CD4-positive, CD25-positive, alpha-beta regulatory T cell (primary cell): ENCODE measurements around the gene SNX17. TPM values are rescaled to one million over a fixed set of nuclear protein-coding genes. Genes with fewer than 3 reads are reported as not detected.

Source experiments
- ATAC-seq, 2 donors: fragments of 150-1000 bp; cut with Tn5 transposase; one replicate each; pipeline ENCODE4 v1.10.0; 2021; ENCODE audit warnings: low read depth in 2 of 2, moderate number of reproducible peaks in 2 of 2, moderate library complexity in 1 of 2
- DNase-seq, 3 donors: peaks; one replicate each; pipeline versions ENCODE4 v3.0.0 to v3.0.0-alpha.2; 2012 to 2022; ENCODE audit warnings: mixed read lengths in 1 of 3
- H3K27ac ChIP-seq: one replicate; pipeline ENCODE4 v1.7.0; 2013; ENCODE audit warnings: mild to moderate bottlenecking, low read length; ENCODE audit not compliant: insufficient read depth, poor library complexity, severe bottlenecking
- H3K27me3 ChIP-seq: one replicate; pipeline ENCODE4 v1.7.0; 2013; ENCODE audit warnings: low read length; ENCODE audit not compliant: control insufficient read depth, insufficient read depth
- H3K36me3 ChIP-seq: one replicate; pipeline ENCODE4 v1.7.0; 2013; ENCODE audit warnings: mild to moderate bottlenecking, low read length, moderate library complexity; ENCODE audit not compliant: control insufficient read depth, insufficient read depth
- H3K4me1 ChIP-seq: 2 replicates; pipeline ENCODE4 v1.7.0; 2013; ENCODE audit warnings: mild to moderate bottlenecking, low read length; ENCODE audit not compliant: insufficient read depth, control insufficient read depth, poor library complexity, severe bottlenecking
- H3K4me3 ChIP-seq: one replicate; pipeline ENCODE4 v1.7.0; 2013; ENCODE audit warnings: low read depth, mild to moderate bottlenecking, low read length, moderate library complexity
- H3K9me3 ChIP-seq, 2 experiments: 1 replicate in 1 of 2; 2 replicates in 1 of 2; pipeline ENCODE4 v1.7.0; 2013; ENCODE audit warnings: low read length in 2 of 2, mild to moderate bottlenecking in 1 of 2, moderate library complexity in 1 of 2; ENCODE audit not compliant: control insufficient read depth in 2 of 2
- H3K27ac Mint-ChIP-seq, 3 donors: one replicate each; pipeline ENCODE4 v1.8.0; 2020 to 2022; ENCODE audit warnings: mild to moderate bottlenecking in 3 of 3, mixed read lengths in 3 of 3, moderate library complexity in 2 of 3
- H3K27me3 Mint-ChIP-seq: one replicate; pipeline ENCODE4 v1.8.0; 2022; ENCODE audit warnings: mild to moderate bottlenecking, mixed read lengths
- H3K36me3 Mint-ChIP-seq: one replicate; pipeline ENCODE4 v1.8.0; 2020; ENCODE audit warnings: mixed read lengths
- H3K4me1 Mint-ChIP-seq, 4 donors: one replicate each; pipeline ENCODE4 v1.8.0; 2020 to 2022; ENCODE audit warnings: mixed read lengths in 4 of 4, mild to moderate bottlenecking in 1 of 4
- H3K4me3 Mint-ChIP-seq, 4 donors: one replicate each; pipeline ENCODE4 v1.8.0; 2020 to 2022; ENCODE audit warnings: mild to moderate bottlenecking in 4 of 4, mixed read lengths in 4 of 4, moderate library complexity in 3 of 4
- H3K9me3 Mint-ChIP-seq, 7 donors: one replicate each; pipeline ENCODE4 v1.8.0; 2020 to 2022; ENCODE audit warnings: mixed read lengths in 7 of 7, mild to moderate bottlenecking in 3 of 7, moderate library complexity in 2 of 7
- polyA plus RNA-seq, 4 donors: library from polyadenylated mRNA; unstranded; fragments of 300-500 nt; fragmentation: Illumina TruSeq; gene quantifications; one replicate each; pipeline ENCODE4 v1.2.3, GENCODE V29; 2021
- total RNA-seq: library from RNA; stranded (reverse); gene quantifications from one replicate; pipeline ENCODE4 v1.2.3, GENCODE V29; 2022

The SNX17 gene
- total and polyA plus RNA-seq, 5 donors from 2014 or later: 85.5 to 262 (median 229) TPM

DNA sequence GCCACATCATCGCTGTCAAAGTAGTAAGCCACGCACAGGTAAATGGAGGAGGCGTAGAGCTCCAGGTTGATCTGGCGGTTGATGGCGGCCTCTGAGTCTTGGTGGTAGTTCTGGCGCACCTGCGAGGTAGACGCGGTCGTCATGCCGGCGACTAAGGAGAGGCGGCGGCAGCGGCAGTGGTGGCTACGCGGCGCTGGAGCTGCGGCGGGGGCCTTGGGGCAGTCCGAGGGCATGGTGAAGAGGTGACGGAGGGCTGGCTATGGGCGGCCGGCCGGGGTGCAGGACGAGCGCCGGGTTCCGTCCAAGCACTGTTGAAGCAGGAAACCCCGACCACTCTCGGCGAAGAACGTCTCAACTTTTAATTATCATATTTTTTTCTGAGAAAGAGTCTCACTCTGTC is 22.8 kb downstream of the SNX17 start:
- H3K4me1 Mint-ChIP-seq: peaks cover 27 to 63% (median 45%) of the 10 kb centered on the region in 4 donors
- H3K27me3 ChIP-seq: no peaks in the 10 kb centered on the region
- peaks cover 29% of the 10 kb centered on the region for H3K4me1 ChIP-seq
- H3K9me3 ChIP-seq: no peaks in the 10 kb centered on the region
- H3K27ac Mint-ChIP-seq: peak overlapping the region in 2 of 3 donors; percentile 82 to 99
- no peaks in the 10 kb centered on the region for H3K9me3 Mint-ChIP-seq
- H3K36me3 ChIP-seq: no peaks in the 10 kb centered on the region
- H3K27ac ChIP-seq: no peak overlapping the region
- H3K4me3 Mint-ChIP-seq: peak overlapping the region in 1 of 4 donors; percentile 30
- H3K4me3 ChIP-seq: no peak overlapping the region
- DNase-seq: no peak
- ATAC-seq: no peak
- no peaks in the 10 kb centered on the region for H3K27me3 Mint-ChIP-seq
- H3K36me3 Mint-ChIP-seq: peaks cover 19% of the 10 kb centered on the region

DNA sequence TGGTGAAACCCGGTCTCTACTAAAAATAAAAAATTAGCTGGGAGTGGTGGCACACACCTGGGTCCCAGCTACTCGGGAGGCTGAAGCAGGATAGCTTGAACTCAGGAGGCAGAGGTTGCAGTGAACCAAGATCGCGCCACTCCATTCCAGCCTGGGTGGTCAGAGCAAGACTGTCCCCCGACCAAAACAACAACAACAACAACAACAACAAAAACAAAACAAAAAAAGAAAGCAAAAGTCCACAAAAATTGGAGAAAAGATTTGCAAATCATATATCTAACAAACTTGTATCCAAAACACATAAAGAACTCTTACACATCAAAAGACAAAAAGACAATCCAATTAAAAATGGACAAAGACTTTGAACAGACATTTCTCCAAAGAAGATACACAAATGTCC is 28.5 kb downstream of the SNX17 start:
- Mint-ChIP-seq H3K4me1 (peaks cover 32 to 69% (median 48%) of the 10 kb centered on the region in 4 donors), H3K4me3 (peak overlapping the region in 3 of 4 donors; percentile 31 to 79 (median 33)), H3K27me3 (no peaks in the 10 kb centered on the region), H3K9me3 (no peaks in the 10 kb centered on the region), H3K27ac (peak overlapping the region; percentile 52 to 74 (median 71)), H3K36me3 (peaks cover 14% of the 10 kb centered on the region)
- Histone ChIP-seq H3K27me3 (no peaks in the 10 kb centered on the region), H3K36me3 (peaks cover 12% of the 10 kb centered on the region), H3K4me3 (no peak overlapping the region), H3K9me3 (no peaks in the 10 kb centered on the region), H3K4me1 (peaks cover 18% of the 10 kb centered on the region), H3K27ac (no peak overlapping the region)
- DNase-seq: no peak
- no peak for ATAC-seq

DNA sequence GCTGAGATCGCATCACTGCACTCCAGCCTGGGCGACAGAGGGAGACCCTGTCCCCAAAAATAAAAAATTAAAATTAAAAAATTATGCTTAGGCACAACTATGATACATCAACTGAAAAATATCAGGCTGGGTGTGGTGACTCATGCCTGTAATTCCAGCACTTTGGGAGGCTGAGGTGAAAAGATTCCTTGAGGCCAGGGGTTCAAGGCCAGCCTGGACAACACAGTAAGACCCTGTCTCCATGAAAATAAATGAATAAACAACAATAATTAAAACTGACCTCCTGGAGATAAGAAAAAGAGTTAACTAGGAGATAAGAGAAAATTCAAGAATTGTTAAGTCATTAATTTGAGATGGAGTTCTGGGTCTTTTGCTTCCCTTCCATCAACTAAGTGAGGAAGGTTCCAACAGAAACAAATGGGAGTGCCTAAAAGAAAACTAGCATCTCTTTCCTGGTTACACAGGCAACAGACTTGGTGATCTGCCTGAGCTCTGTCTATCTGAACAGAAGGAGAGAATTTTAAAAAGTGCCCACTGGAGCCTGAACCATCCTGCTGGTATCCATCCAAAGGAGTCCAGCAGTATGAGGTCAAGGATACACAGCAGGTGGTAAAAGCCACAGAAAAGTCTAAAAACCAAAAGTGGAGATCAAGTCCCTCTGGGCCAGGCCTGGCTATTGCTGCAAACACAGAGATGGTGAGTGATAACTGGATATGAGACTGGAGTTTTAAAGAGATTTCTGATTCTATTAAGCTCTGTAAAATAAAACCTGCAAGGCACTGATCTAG is 30.1 kb downstream of the SNX17 start:
- H3K36me3 ChIP-seq: peaks cover 14% of the 10 kb centered on the region
- H3K4me1 Mint-ChIP-seq: peaks cover 33 to 73% (median 52%) of the 10 kb centered on the region in 4 donors
- H3K4me1 ChIP-seq: peaks cover 22% of the 10 kb centered on the region
- no peaks in the 10 kb centered on the region for H3K27me3 Mint-ChIP-seq
- H3K27ac ChIP-seq: no peak overlapping the region
- H3K36me3 Mint-ChIP-seq: peaks cover 14% of the 10 kb centered on the region
- ATAC-seq: no peak
- H3K9me3 ChIP-seq: no peaks in the 10 kb centered on the region
- H3K9me3 Mint-ChIP-seq: no peaks in the 10 kb centered on the region
- DNase-seq: no peak
- no peaks in the 10 kb centered on the region for H3K27me3 ChIP-seq
- H3K4me3 ChIP-seq: peak overlapping the region; percentile 26
- peak overlapping the region in 2 of 3 donors; percentile 27 to 57 for H3K27ac Mint-ChIP-seq
- H3K4me3 Mint-ChIP-seq: peak overlapping the region in 2 of 4 donors; percentile 47 to 90

- Mint-ChIP-seq H3K9me3 (peaks cover 0 to 4% (median 0%) of the 10 kb centered on the region in 7 donors), H3K4me3 (peak overlapping the region; percentile 86 to 95 (median 92)), H3K27ac (peak overlapping the region; percentile 79 to 95 (median 87)), H3K27me3 (peaks cover 5% of the 10 kb centered on the region), H3K4me1 (peaks cover 23 to 60% (median 38%) of the 10 kb centered on the region in 4 donors), H3K36me3 (peaks cover 7% of the 10 kb centered on the region)
- Histone ChIP-seq H3K36me3 (peaks cover 5% of the 10 kb centered on the region), H3K9me3 (no peaks in the 10 kb centered on the region), H3K4me1 (peaks cover 51% of the 10 kb centered on the region), H3K4me3 (peak overlapping the region; percentile 86), H3K27ac (peak overlapping the region; percentile 82), H3K27me3 (no peaks in the 10 kb centered on the region)
- DNase-seq (no peak), ATAC-seq (no peak)
These were observed 37.5 kb downstream of the SNX17 start for GRCh38 chr2:27407798-27408491.

GRCh38 chr2:27408601-27409320 is 38.3 kb downstream of the SNX17 start:
- no peak for ATAC-seq
- Mint-ChIP-seq H3K9me3 (peaks cover 0 to 4% (median 0%) of the 10 kb centered on the region in 7 donors), H3K36me3 (peaks cover 7% of the 10 kb centered on the region), H3K27ac (peak overlapping the region; percentile 79 to 95 (median 87)), H3K4me1 (peaks cover 18 to 53% (median 33%) of the 10 kb centered on the region in 4 donors), H3K27me3 (peaks cover 5% of the 10 kb centered on the region), H3K4me3 (peak overlapping the region; percentile 86 to 95 (median 92))
- no peak for DNase-seq
- H3K27me3 ChIP-seq: no peaks in the 10 kb centered on the region
- H3K9me3 ChIP-seq: no peaks in the 10 kb centered on the region
- H3K4me1 ChIP-seq: peaks cover 43% of the 10 kb centered on the region
- H3K4me3 ChIP-seq: peak overlapping the region; percentile 86
- peaks cover 4% of the 10 kb centered on the region for H3K36me3 ChIP-seq
- H3K27ac ChIP-seq: peak overlapping the region; percentile 82

DNA sequence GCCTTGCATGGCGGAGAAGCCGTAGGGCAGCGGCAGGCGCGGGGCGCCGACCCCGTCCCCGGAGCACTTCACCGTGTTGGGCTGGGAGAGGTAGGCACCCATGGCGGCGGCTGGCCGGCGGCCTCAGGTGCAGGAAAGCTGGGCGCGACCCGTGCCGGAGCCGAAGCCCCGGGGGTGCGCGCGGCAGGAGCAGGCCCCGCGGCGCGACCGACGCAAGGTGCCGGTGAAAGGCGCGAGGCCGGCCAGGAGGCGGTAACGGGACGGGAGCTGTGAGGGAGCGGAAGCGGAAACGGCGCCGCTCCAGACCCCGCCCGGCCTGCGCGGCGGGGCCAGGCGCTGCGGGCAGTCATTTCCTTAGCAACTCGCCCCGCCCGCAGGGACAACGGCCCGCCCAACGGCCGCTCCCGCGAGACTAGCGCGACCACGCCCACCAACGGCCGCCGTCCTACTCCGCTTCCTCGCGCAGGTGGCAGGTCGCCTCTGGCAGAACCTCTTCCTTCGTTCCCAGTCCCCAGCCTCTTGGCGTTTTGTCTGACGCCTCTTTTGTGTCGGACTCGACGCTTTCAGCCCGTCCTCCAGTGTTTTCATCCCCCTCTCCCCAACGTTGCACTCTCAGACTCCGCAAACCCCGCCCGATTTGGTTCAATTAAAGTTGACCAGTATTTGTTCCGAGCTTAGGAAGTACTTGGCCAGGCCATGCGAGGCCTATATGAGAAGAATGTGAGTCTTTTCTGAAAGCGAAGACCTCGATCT is 39.1 kb downstream of the SNX17 start, which contains the start of gene PPM1G:
Gene PPM1G (minus strand): TSS at position 271 of the 753 bp plus-strand sequence. CDS start 169 bp downstream, at position 102.
- H3K27me3 ChIP-seq: no peaks in the 10 kb centered on the region
- DNase-seq: peak; percentile 94 to 98 (median 95)
- peaks cover 15 to 45% (median 29%) of the 10 kb centered on the region in 4 donors for H3K4me1 Mint-ChIP-seq
- peak within 1 kb of the TSS; percentile 95 to 98 (median 97) for H3K27ac Mint-ChIP-seq
- no peaks in the 10 kb centered on the region for H3K36me3 ChIP-seq
- peaks cover 42% of the 10 kb centered on the region for H3K4me1 ChIP-seq
- peaks cover 0 to 4% (median 0%) of the 10 kb centered on the region in 7 donors for H3K9me3 Mint-ChIP-seq
- peak within 1 kb of the TSS; percentile 86 to 95 (median 92) for H3K4me3 Mint-ChIP-seq
- peaks cover 7% of the 10 kb centered on the region for H3K36me3 Mint-ChIP-seq
- peak within 1 kb of the TSS; percentile 82 for H3K27ac ChIP-seq
- H3K4me3 ChIP-seq: peak within 1 kb of the TSS; percentile 86
- peaks cover 9% of the 10 kb centered on the region for H3K27me3 Mint-ChIP-seq
- ATAC-seq: peak; percentile 98 to 99
- H3K9me3 ChIP-seq: no peaks in the 10 kb centered on the region
